ENCODE measurements around the gene EXOC2.

DNA sequence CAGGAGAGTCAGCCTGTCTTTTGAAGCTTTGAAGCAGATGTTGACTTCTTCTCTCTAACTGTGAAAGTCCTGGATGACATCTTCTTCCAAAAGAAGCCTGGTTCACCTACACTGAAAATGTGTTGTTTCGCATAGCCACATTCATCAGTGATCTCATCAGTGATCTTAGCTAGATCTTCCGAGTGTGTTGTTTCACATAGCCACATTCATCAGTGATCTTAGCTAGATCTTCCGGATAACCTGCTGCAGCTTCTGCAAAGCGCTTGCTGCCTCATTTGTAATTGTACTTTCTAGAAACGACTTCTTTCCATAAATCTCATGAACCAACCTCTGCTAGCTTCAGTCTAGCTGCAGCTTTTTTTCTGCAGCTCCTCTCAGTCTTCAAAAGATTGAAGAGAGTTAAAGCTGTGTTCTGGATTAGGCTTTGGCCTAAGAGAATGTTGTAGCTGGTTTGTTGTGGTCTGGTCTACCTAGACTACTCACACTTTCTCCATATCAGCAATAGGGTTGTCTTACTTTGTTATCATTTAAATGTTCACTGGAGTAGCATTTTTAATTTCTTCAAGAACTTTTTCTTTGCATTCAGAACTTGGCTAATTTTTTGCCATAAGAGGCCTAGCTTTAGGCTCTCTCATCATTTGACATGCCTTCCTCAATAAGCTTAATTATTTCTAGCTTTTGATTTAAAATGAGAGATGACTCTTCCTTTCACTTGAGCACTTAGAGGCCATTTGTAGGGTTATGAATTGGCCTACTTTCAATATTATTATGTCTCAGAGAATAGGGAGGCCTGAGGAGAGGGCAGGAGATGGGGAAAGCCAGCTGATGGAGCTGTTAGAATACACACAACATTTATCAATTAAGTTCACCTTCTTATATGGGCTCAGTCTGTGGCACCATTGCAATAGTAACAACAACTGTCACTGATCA, 48.7 kb upstream of the EXOC2 start:
- TF ChIP-seq POLR2AphosphoS5 (IDR thresholded peaks at IDR 0.05) = no peak
- TF ChIP-seq POLR2A (IDR thresholded peaks at IDR 0.05) = no peak

Measured in breast epithelium (tissue), 3 donors.